Smooth muscle cell (in vitro differentiated cells): ENCODE measurements around the gene PPFIA1. TPM values are rescaled to one million over a fixed set of nuclear protein-coding genes. Genes with fewer than 3 reads are reported as not detected.

Experiments
- DNase-seq: peaks from one replicate; lab custom pipeline; 2025; ENCODE audit not compliant: unreplicated experiment; lab: John Stamatoyannopoulos, UW
- H2AFZ ChIP-seq: fragments of 200-600 bp; sonication (generic); 2 replicates; pipeline ENCODE4 v1.6.0; 2016; ENCODE audit warnings: antibody characterized with exemption, low read depth, mild to moderate bottlenecking
- H3F3A ChIP-seq: fragments of 200-600 bp; sonication (generic); 2 replicates; pipeline ENCODE4 v1.6.0; 2017; ENCODE audit warnings: antibody characterized with exemption, low read depth
- H3K27ac ChIP-seq: fragments of 200-600 bp; sonication (generic); 2 replicates; pipeline ENCODE4 v1.5.1; 2016; ENCODE audit warnings: low read depth, mild to moderate bottlenecking
- H3K27me3 ChIP-seq: fragments of 200-600 bp; sonication (generic); 2 replicates; pipeline ENCODE4 v1.6.1; 2016; ENCODE audit warnings: low read depth, mild to moderate bottlenecking
- H3K36me3 ChIP-seq: fragments of 200-600 bp; sonication (generic); 2 replicates; pipeline ENCODE4 v1.5.1; 2016; ENCODE audit warnings: low read depth
- H3K4me1 ChIP-seq: fragments of 200-600 bp; sonication (generic); 2 replicates; pipeline ENCODE4 v1.5.1; 2016; ENCODE audit warnings: low read depth
- H3K4me2 ChIP-seq: fragments of 200-600 bp; sonication (generic); 2 replicates; pipeline ENCODE4 v1.6.0; 2016; ENCODE audit warnings: mild to moderate bottlenecking
- H3K4me3 ChIP-seq: fragments of 200-600 bp; sonication (generic); 2 replicates; pipeline ENCODE4 v1.5.1; 2016; ENCODE audit warnings: mild to moderate bottlenecking
- H3K79me2 ChIP-seq: fragments of 200-600 bp; sonication (generic); 2 replicates; pipeline ENCODE4 v1.6.0; 2016; ENCODE audit warnings: low read depth, mild to moderate bottlenecking
- H3K9ac ChIP-seq: fragments of 200-600 bp; sonication (generic); 2 replicates; pipeline ENCODE4 v1.6.0; 2016; ENCODE audit warnings: low read depth
- H3K9me3 ChIP-seq: fragments of 200-600 bp; sonication (generic); replicated peaks from 2 replicates; pipeline ENCODE4 v1.5.1; 2016; ENCODE audit warnings: low read depth
- H4K20me1 ChIP-seq: fragments of 200-600 bp; sonication (generic); 2 replicates; pipeline ENCODE4 v1.6.0; 2016; ENCODE audit warnings: low read depth
- WGBS: methylation state at CpG from one replicate; pipeline ENCODE4 v1.1.7; 2016; ENCODE audit warnings: low lambda C conversion rate; 5-methylcytosine and 5-hydroxymethylcytosine counted together
- polyA plus RNA-seq: library from polyadenylated mRNA; unstranded; fragments of >200 nt; fragmentation: Nextera tagmentation; extraction: Ambion mirVana; gene quantifications from 2 replicates; pipeline ENCODE4 v1.2.1, GENCODE V29; 2016
- total RNA-seq: library from RNA; depleted of rRNA; stranded (reverse); fragments of >200 nt; gene quantifications from 2 replicates; pipeline ENCODE4 v1.2.3, GENCODE V29; 2014
- TF ChIP-seq, protein P1 (sequence below): fragments of 200-600 bp; sonication (generic); IDR thresholded peaks from 2 replicates; pipeline ENCODE4 v1.5.1; 2017; ENCODE audit warnings: borderline replicate concordance, mild to moderate bottlenecking, antibody characterized with exemption; ENCODE audit not compliant: insufficient read depth, poor library complexity, severe bottlenecking

Gene PPFIA1
- total and polyA plus RNA-seq, 2 experiments from 2014 or later = 23.8 to 48.2 TPM

DNA sequence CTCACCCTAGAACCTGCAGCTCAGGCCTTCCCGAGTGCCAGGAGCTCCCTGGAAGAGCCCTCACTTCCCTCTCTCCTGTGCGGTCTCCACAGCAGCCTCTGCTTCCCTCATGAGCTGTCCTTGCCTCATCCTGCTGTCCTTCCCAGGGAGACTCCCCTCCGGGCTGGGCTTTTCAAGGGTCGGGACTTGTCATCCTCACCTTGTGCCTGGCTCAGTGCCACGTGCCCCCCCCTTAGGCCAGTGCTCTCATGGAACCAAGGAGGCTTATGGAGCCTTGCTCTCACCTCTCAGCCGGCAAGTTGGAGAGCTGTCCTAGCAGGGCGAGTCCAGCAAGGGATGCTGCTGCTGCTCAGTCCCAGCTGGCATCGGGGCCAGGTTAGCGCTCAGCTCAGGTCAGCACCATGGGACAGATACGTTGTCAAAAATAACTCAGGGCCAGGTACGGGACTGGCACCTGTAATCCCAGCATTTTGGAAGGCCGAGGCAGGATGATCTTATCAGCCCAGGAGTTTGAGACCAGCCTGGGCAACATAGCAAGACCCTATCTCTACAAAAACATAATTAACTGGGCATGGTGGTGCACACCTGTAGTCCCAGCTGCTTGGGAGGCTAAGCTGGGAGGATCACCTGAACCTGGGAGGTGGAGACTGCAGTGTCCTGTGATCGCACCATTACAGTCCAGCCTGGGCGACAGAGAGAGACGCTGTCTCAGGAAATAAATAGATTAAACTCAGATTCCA, 141.4 kb downstream of the PPFIA1 start:
- H3K9ac ChIP-seq = no peak overlapping the region
- H3K4me1 ChIP-seq = no peaks in the 10 kb centered on the region
- H3K79me2 ChIP-seq = peaks cover 14% of the 10 kb centered on the region
- WGBS = 98% methylated on average over 15 of the region's 15 CpGs
- no peak overlapping the region for H3K4me2 ChIP-seq
- H3K4me3 ChIP-seq = no peak overlapping the region
- DNase-seq = no peak
- H3K27me3 ChIP-seq = no peaks in the 10 kb centered on the region
- H3K27ac ChIP-seq = no peak overlapping the region
- TF ChIP-seq, protein P1, sequence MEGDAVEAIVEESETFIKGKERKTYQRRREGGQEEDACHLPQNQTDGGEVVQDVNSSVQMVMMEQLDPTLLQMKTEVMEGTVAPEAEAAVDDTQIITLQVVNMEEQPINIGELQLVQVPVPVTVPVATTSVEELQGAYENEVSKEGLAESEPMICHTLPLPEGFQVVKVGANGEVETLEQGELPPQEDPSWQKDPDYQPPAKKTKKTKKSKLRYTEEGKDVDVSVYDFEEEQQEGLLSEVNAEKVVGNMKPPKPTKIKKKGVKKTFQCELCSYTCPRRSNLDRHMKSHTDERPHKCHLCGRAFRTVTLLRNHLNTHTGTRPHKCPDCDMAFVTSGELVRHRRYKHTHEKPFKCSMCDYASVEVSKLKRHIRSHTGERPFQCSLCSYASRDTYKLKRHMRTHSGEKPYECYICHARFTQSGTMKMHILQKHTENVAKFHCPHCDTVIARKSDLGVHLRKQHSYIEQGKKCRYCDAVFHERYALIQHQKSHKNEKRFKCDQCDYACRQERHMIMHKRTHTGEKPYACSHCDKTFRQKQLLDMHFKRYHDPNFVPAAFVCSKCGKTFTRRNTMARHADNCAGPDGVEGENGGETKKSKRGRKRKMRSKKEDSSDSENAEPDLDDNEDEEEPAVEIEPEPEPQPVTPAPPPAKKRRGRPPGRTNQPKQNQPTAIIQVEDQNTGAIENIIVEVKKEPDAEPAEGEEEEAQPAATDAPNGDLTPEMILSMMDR = no peak
- H3F3A ChIP-seq = no peaks in the 10 kb centered on the region
- no peaks in the 10 kb centered on the region for H3K9me3 ChIP-seq
- no peak overlapping the region for H2AFZ ChIP-seq
- H3K36me3 ChIP-seq = peaks cover 33% of the 10 kb centered on the region
- peaks cover 90% of the 10 kb centered on the region for H4K20me1 ChIP-seq

DNA sequence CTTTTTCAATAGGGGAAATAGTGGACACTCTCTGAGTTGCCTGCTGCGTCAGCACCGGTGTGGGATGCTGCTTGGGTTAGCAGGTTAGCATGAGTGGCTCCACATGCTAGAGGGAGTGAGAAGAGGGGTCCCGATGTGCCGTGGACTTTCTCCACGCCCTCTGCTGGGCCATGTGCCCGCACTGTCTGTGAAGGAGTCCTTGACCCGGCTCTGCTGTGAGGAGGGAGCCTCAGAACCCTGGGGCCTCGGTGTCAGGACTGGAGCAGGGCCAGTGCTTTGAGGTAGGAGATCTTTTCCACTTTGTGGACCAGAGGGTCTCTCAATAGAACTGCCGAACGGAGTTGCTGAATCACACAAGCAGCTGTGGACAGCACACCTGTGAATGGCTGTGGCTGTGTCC, 142.7 kb downstream of the PPFIA1 start:
- no peaks in the 10 kb centered on the region for H3F3A ChIP-seq
- H2AFZ ChIP-seq = no peak overlapping the region
- peaks cover 3% of the 10 kb centered on the region for H3K79me2 ChIP-seq
- H3K27me3 ChIP-seq = no peaks in the 10 kb centered on the region
- no peak overlapping the region for H3K4me3 ChIP-seq
- no peak overlapping the region for H3K27ac ChIP-seq
- H3K9ac ChIP-seq = no peak overlapping the region
- peaks cover 80% of the 10 kb centered on the region for H4K20me1 ChIP-seq
- no peaks in the 10 kb centered on the region for H3K4me1 ChIP-seq
- 97% methylated on average over 10 of the region's 10 CpGs for WGBS
- no peak for DNase-seq
- peaks cover 21% of the 10 kb centered on the region for H3K36me3 ChIP-seq
- H3K4me2 ChIP-seq = no peak overlapping the region
- H3K9me3 ChIP-seq = no peaks in the 10 kb centered on the region
- TF ChIP-seq, protein P1 = no peak

DNA sequence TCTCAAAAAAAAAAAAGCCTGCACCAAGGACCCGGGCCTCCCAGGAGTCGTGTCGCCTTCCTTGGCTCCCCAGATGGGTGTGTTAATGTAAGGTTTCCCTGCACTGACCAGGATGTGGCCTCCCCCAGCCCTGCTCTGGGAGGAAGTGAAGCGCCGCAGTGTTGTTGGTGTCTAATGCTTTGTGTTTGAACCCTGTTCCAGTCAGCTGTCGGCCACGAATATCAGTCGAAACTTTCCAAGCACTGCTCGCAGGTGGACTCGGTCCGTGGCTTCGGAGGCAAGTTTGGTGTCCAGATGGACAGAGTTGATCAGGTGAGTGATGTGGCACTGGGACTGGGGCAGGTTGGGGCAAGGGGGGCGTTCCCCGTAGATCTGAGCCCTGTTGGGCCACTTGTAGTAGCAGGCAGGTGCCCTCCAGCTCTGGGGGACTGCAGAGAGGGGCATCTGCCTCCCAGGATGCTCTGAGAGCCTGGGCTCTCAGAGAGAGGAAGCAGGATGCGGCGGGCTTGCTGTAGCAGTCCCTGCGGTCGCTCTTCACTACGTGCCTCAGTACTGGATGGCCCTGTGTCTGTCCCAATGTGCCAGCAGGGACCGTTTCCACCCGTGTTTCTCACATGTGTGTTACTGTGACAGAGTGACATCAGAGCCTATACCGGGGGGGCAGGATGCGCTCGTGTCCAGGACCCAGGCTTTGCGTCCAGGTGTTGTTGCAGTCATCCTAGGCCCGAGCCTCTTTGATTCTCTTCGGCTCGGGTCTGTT, 144.0 kb downstream of the PPFIA1 start:
- Histone ChIP-seq H3K4me1 (no peaks in the 10 kb centered on the region), H3K4me2 (no peak overlapping the region), H3K79me2 (no peaks in the 10 kb centered on the region), H3K9me3 (no peaks in the 10 kb centered on the region), H3F3A (no peaks in the 10 kb centered on the region), H2AFZ (no peak overlapping the region), H3K27me3 (no peaks in the 10 kb centered on the region), H4K20me1 (peaks cover 74% of the 10 kb centered on the region), H3K27ac (no peak overlapping the region), H3K4me3 (no peak overlapping the region), H3K36me3 (peaks cover 14% of the 10 kb centered on the region), H3K9ac (no peak overlapping the region)
- TF ChIP-seq, protein P1 = no peak
- DNase-seq = no peak
- WGBS = 97% methylated on average over 26 of the region's 28 CpGs

DNA sequence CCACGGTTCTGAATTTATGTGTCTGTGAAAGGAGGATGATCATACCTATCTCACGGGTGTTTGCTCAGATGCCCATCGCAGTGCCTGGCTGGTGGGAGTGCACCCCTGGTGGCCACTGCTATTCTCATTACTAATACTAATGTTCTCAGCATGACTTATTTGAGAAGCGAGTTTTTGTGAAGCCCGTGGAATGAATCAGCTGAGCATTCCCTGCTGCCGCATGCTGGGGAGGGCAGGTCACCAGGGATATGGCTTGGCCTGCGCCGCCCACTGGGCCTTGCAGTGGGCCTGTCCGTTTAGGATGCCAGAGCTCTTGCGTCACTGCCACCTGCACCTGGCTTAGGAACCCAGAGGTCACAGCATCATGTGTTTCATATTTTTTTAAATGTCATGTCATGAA, 144.7 kb downstream of the PPFIA1 start:
- WGBS = 71% methylated on average over 10 of the region's 10 CpGs
- H3K9ac ChIP-seq = no peak overlapping the region
- no peaks in the 10 kb centered on the region for H3F3A ChIP-seq
- H4K20me1 ChIP-seq = peaks cover 75% of the 10 kb centered on the region
- H3K4me2 ChIP-seq = no peak overlapping the region
- H3K36me3 ChIP-seq = peaks cover 14% of the 10 kb centered on the region
- no peaks in the 10 kb centered on the region for H3K79me2 ChIP-seq
- no peaks in the 10 kb centered on the region for H3K9me3 ChIP-seq
- H3K4me1 ChIP-seq = no peaks in the 10 kb centered on the region
- H2AFZ ChIP-seq = no peak overlapping the region
- DNase-seq = no peak
- no peak overlapping the region for H3K4me3 ChIP-seq
- H3K27ac ChIP-seq = peak overlapping the region; percentile 59
- H3K27me3 ChIP-seq = no peaks in the 10 kb centered on the region
- TF ChIP-seq, protein P1 = peak; percentile 20
